Colon (tissue), 2 donors: ENCODE results near the gene CD70.
"Not testable (repeated sequence)": the region's sequence is repeated elsewhere in the genome, so short reads cannot be mapped to it uniquely, and the experiment has no call there.

ENCODE experiments used
- FAIRE-seq: peaks from 2 replicates; lab custom pipeline; 2012; peaks lifted over from hg19 to GRCh38; lab: Jason Lieb, UNC
- donor health status: control.
- donor health status: control.

The CD70 gene

DNA sequence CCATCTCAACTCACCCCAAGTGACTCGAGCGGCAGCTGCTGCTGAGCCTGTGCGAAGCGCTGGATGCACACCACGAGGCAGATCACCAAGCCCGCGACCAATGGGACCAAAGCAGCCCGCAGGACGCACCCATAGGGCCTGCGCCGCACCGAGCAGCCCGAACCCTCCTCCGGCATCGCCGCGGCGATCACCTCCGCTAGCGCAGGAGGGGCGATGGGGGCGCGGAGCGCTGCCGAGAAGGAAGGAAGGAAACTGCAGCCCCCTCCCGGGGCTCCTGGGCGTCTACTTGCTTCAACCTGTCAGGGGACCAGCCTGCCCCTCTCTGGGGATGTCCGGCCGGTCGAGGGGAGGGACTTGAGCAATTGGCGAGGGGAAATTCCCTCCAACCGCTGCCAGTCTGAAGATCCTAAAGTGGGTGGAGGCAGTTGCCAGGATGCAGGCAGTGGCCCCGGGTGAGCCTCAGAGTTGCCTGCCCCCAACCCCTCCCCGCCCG, at the start of gene CD70:
Gene CD70, minus strand, starts transcription at position 324 of the 493 bp plus-strand sequence. Its CDS starts 148 bp downstream, at position 176.
- FAIRE-seq = no peak

- FAIRE-seq = not testable (repeated sequence)
Measured at GRCh38 chr19:6640333-6640732, 49.4 kb upstream of the CD70 start.

GRCh38 chr19:6639439-6639838, 48.5 kb upstream of the CD70 start:
- no peak for FAIRE-seq

DNA sequence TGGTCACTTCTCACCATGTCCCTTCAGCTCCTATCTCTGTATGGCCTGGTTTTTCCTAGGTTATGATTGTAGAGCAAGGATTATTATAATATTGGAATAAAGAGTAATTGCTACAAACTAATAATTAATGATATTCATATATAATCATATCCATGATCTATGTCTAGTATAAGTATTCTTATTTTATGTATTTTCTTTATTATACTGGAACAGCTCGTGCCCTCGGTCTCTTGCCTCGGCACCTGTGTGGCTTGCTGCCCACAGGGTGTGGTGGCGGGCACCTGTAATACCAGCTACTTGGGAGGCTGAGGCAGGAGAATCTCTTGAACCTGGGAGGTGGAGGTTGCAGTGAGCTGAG, 42.5 kb upstream of the CD70 start:
- FAIRE-seq = not testable (repeated sequence)

GRCh38 chr19:6632747-6633455, 42.0 kb upstream of the CD70 start:
- not testable (repeated sequence) for FAIRE-seq

DNA sequence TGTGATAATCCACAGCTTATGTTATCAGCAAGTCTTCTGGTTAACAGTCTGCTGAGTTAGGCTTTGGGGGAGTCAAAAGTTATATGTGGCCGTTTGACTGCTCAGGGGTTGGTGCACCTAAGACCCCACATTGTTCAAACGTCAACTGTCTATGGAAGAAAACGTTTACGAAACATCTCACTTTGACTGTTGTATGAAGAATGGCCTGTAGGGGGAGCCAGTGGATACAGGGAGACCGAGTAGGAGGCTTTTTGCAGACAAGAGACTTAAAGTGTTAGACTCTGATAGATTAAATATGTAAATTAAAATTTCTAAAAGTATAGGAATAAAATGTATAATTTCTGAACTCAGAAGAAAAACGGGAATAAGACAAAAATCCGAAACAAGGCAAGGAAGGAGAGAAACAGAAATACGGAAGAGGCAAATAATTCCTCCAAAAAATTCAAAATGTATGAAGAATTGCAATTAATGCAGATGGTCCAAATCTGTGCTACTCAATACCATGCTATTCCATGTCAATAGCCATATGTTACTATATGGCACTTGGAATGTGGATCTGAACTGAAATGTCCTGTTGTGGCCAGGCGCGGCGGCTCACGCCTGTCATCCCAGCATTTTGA, 41.2 kb upstream of the CD70 start:
- peak; percentile 18 for FAIRE-seq

DNA sequence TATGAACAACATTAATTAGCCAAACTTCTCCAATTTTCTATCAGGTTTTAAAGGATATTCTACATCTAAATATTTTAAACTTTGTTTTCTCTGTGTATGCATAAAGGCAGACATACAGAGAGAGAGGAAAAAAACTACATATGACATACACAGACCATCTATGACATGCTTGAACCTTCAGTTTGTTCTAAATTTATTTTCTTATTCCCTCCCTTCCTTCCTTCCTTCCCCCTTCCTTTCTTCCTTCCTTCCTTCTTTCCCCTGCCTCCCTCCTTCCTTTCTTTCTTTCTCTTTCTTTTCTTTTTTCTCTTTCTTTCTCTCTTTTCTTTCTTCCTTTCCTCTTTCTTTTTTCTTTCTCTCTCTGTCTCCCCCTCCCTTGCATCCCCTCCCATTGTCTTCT, 35.8 kb upstream of the CD70 start:
- no peak for FAIRE-seq

DNA sequence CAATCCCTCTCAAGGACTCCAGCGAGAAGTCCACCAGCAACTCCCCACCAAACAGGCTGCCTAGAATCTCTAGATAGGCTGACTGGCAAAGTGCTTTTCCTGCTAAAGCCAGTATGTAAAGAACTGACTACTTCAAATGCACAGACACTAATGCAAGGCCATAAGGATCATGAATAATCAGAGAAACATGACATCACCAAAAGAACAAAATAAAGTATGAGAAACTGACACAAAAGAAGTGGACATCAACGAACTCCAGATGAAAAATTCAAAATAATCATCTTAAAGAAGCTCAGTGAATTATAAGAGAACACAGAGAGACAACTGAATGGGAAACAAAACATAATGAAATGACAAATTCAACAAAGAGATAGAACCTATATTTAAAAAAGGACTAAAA, 26.4 kb upstream of the CD70 start:
- FAIRE-seq = no peak

DNA sequence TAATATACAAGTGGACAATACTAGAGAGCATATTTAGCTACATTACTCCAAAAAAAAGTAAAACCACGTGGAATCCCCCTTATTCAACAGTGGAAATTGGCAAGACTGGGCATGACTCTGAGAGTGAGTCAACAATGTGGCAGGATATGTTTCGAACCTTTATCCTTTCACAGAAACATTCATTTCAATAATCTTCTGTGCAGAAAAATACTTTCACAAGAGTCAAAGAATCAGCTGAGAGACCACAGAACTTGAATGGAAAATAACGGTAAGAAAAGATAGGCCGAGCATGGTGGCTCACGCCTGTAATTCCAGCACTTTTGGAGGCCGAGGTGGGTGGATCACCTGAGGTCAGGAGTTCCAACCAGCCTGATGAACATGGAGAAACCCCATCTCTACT, 25.1 kb upstream of the CD70 start:
- no peak for FAIRE-seq

DNA sequence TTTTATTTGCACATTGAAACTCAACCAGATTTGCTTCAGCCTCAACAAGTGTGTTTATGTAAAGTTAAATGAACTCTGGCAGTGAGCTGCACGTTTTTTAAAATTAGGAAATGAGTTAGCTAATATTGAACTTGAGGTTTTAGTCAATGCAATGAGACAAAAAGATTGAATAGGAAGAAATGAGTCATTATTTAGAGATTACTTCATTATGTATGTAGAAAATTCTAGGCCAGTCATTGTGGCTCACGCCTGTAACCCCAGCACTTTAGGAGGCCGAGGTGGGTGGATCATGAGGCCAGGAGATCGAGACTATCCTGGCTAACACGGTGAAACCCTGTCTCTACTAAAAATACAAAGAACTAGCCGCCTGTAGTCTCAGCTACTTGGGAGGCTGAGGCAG, 22.8 kb upstream of the CD70 start:
- no peak for FAIRE-seq

DNA sequence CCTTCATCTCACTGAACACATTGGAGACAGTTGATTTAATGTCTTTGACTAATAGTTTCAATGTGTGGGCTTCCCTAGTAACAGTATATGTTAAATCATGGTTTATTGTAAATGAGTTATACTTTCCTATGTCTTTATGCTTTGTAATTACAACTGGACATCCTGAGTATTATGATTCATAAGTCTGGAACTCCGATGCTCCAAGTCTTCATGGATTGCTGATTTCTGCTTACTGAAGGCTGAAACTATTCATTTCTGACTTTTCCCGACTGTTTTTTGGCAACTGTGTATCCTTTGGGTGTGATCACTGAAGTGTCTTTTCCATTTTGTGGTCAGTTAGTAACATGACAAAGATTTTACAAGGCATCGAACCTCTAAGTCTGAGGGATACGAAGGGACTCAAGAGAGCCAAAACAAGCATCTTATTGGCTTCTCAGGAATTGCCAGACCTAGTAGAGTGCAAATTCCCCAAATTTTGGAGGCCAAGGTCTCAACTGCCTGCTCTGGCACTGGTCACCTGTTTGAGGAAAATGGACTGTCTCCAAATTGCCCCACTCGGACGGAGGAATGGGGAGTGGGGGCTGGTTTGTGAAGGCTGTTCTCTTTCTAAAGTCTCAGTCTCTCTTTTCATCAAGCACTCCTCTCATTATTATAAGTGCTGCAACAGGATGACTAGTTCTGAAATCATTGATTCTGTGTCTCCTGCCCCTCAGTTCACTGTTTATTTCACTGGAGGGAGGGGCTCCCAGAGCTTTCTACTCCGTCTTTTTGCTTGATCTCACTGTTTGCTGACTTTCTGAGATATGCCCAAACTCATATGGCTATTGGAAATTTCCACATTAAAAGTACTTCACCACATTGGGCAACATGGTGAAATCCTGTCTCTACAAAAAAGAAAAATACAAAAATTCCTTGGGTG, 20.2 kb upstream of the CD70 start:
- FAIRE-seq = no peak

- FAIRE-seq = no peak
Measured at GRCh38 chr19:6608940-6609339, 18.0 kb upstream of the CD70 start.

- FAIRE-seq = not testable (repeated sequence)
Measured at GRCh38 chr19:6608146-6608545, 17.2 kb upstream of the CD70 start.

DNA sequence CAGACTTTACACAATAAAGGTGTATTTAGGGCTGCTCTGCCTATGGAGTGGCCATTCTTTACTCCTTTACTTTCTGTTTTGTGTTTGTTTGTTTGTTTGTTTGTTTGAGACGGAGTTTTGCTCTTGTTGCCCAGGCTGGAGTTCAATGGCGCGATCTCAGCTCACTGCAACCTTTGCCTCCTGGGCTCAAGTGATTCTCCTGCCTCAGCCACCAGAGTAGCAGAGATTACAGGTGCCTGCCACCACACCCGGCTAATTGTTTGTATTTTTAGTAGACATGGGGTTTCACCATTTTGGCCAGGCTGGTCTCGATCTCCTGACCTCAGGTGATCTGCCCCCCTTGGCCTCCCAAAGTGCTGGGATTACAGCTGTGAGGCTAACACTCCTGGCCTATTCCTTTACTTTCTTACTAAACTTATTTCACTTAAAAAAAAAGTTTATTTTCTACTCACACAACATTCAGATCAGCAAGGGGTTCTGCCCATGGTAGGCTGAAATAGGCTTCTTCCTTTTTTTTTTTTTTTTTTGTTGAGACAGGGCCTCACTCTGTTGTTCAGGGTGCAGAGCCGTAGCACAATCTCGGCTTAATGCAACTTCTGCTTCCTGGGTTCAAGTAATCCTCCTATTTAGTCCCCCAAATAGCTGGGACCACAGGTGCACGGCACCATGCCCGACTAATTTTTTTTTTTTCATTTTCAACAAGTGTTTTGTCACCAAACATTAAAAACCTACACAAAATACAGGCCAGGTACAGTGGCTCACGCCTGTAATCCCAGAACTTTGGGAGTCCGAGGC, 15.5 kb upstream of the CD70 start:
- not testable (repeated sequence) for FAIRE-seq

DNA sequence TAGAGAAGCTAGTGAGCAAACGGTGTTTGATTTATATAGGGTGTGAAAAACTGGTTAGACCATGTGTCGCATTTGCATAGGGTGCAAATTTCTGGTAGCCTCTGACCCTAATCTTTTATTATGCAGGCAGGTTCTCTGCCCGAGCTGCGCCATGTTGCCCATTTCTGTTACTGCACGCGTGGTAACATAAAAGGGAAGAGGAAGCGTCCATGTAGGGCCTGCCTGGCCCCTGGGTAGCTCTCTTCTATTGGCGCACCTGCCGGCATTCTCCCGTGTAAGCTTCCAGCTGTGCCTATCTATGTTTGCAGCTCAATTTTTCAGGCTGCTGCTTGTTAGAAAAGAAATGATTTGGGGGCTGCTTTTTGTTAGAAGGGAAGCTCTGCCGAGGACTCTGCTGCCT, 14.0 kb upstream of the CD70 start:
- no peak for FAIRE-seq

GRCh38 chr19:6602729-6603114, 11.8 kb upstream of the CD70 start:
- FAIRE-seq = no peak

DNA sequence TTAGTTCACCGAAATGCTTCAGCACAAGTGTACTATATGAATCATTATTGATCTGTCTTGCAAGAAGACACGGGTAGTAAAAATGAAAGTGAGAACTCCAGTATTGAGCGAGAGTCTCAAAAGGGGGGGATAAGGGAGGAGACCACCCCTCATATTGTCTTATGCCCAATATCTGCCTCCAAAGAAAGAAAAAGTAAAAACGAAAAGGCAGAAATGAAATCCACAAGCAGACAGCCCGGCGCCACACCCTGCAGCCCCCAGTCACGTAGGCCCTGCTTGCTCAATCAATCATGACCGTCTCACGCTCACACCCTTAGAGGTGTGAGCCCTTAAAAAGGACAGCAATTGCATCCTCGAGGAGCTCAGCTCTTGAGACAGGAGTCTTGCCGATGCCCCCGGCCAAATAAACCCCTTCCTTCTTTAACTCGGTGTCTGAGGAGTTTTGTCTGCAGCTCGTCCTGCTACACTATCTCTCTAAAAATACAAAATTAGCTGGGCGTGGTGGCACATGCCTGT, 10.6 kb upstream of the CD70 start:
- FAIRE-seq = not testable (repeated sequence)

DNA sequence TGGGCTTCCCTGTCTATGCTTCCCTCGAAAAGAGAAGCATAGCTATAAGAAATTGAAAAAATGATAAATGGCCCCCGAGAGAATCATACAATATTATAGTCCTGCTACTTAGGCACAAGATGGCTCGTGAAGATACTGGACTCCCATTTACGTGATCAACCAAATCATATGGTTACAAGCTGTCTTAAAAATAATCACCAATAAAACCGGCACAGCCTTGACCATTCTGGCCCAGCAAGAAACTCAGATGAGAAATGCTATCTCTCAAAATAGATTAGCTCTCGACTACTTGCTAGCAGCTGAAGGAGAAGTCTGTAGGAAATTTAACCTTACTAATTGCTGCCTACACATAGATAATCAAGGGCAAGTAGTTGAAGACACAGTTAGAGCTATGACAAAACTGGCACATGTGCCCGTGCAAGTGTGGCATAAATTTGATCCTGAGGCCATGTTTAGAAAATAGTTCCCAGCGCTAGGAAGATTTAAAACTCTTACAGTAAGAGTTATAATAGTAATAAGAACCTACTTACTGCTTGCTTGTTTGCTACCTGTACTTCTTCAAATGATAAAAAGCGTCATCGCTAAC, 10.1 kb upstream of the CD70 start:
- FAIRE-seq = not testable (repeated sequence)

- no peak for FAIRE-seq
Measured at GRCh38 chr19:6599866-6600454, 9.0 kb upstream of the CD70 start.

GRCh38 chr19:6598254-6598892, 7.4 kb upstream of the CD70 start:
- not testable (repeated sequence) for FAIRE-seq
